HG03571 (cell line): ENCODE results near the gene NEIL1.
"Not testable (repeated sequence)": the region's sequence is repeated elsewhere in the genome, so short reads cannot be mapped to it uniquely, and the experiment has no call there.

Experiments
- ATAC-seq: cut with Tn5 transposase; IDR thresholded peaks from one replicate; pipeline ENCODE4 v1.9.1; 2021; ENCODE audit not compliant: unreplicated experiment

NEIL1 gene

DNA sequence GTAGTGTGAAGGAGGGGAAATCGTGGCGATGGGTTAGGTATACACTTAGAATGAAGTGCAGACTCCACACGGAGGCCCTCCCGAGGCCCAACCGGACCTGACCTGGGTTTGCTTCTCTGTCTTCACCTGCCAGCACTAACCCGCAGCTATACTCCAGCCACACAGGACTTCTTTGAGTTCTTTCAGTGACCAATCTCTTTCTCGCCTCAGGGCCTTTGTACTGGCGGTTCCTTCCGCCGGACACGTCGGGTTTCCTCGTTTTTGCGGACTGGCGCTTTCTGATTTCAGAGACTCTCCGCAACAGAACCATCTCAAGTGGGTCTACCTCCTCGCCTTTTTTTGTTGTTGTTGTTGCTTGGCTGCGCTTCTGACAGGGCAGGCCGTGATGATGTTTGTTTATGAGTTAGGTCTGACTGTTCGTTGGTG lies at the start of gene NEIL1:
TSS of gene NEIL1 (plus strand) at position 244 of the 426 bp plus-strand sequence. CDS start 1,867 bp downstream, outside the sequence.
- ATAC-seq, result no peak

GRCh38 chr15:75298541-75299310 lies 48.1 kb upstream of the NEIL1 start:
- not testable (repeated sequence) for ATAC-seq

DNA sequence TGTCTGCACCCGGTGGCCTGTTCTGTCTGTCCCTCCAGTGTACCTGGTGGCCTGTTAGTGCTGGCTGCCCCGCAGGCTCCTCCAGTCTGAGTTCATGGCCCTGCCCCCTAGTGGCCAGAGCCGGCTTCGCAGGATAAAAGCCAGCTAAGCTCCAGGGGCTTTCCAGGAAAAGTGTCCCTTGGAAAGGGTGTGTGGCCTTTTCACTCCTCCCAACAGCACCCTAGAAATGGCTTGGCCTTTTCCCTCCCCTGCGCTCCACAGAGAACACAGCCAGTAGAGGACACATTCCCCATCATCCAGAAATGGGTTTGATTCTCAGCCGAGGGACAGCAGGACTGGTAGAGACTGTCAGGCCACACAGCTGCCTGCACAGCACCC lies 47.5 kb upstream of the NEIL1 start:
- not testable (repeated sequence) for ATAC-seq

DNA sequence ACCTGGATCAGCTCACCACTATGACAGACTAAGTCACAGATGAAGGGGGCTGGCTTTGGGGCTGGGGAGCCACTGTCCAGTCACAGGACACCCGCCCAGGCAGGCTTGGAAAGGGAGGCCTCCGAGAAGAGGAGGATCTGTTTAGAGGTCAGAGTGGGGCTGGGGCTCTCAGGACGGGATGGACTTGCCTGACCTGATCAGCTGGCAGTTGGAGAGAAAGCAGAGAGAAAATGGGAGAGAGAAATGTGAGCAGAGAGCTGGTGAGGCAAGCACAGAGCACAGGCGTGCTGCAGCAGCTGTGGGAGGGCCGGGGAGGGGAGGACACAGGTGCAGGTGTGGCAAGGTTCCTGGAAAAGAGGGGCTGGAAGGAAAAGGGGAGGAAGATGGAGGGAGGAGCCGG lies 46.8 kb upstream of the NEIL1 start:
- not testable (repeated sequence) for ATAC-seq

GRCh38 chr15:75302318-75302717 lies 44.5 kb upstream of the NEIL1 start:
- ATAC-seq, result no peak

DNA sequence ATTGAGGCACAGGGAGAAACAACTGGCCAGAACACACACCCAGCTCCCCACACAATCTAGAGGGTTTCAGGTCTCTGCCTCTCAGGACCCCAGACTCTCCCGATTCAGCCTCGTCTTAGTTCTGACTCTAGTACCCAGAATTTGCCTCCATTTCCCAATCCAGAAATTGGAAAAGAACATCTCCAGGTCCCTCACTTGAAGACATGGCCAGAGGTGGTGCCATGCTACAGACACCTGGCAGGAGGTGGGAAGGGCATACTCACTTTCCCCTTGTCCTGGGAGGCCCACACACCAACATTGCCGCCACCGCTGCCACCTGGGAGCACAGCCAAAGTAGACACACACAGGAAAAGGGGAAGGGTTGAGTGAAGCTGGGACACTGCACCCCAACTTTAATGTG lies 44.1 kb upstream of the NEIL1 start:
- not testable (repeated sequence) for ATAC-seq

DNA sequence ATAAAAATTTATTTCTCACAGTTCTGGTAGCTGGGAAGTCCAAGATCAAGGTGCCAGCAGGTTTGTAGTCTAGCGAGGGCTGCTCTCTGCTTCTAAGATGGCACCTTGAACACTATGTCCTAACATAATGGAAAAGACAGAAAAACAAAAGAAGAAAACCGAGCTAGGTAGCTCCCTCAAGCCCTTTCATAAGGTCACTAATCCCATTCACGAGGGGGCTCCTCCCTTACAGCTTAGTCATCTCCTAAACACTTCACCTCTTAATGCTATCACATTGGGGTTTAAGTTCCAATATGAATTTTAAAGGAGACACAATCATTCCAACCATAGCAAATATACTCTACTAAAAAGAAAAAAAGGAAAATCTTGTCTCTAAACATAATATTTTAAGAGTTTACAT lies 40.7 kb upstream of the NEIL1 start:
- ATAC-seq, result no peak

DNA sequence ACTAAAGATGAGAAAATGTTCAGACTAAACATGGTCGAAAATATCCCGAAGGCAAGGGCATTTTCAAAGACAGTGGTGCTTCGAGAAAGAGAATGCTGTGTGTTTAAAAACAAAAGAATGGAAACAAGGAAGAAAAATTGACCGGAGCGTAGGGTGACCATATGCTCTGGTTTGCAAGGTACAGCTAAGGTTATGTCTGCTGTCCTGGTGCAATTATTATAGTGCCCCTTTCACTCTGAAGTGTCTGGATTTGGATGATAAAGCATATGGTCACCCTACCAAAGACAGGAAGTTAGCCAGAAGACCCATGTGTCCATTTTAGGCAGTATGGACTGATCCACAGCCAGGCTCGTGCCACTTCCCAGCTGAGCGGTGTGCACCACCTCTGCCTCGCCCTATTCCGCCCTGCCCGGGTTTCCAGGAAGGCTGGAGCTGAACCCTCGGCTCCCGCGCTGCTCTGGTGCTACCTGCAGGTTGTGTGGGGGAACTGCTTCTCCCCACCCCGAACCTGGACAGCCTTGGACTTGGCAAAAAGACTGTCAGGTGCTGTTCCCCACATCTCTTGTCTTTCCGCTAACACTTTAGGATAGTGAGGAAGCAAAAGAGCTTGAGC lies 39.0 kb upstream of the NEIL1 start:
- no peak for ATAC-seq

GRCh38 chr15:75309711-75310110 lies 37.1 kb upstream of the NEIL1 start:
- no peak for ATAC-seq

- ATAC-seq, result not testable (repeated sequence)
Observed at GRCh38 chr15:75312548-75312947, 34.3 kb upstream of the NEIL1 start.

- ATAC-seq, result no peak
Observed at GRCh38 chr15:75313116-75313845, 33.6 kb upstream of the NEIL1 start.

DNA sequence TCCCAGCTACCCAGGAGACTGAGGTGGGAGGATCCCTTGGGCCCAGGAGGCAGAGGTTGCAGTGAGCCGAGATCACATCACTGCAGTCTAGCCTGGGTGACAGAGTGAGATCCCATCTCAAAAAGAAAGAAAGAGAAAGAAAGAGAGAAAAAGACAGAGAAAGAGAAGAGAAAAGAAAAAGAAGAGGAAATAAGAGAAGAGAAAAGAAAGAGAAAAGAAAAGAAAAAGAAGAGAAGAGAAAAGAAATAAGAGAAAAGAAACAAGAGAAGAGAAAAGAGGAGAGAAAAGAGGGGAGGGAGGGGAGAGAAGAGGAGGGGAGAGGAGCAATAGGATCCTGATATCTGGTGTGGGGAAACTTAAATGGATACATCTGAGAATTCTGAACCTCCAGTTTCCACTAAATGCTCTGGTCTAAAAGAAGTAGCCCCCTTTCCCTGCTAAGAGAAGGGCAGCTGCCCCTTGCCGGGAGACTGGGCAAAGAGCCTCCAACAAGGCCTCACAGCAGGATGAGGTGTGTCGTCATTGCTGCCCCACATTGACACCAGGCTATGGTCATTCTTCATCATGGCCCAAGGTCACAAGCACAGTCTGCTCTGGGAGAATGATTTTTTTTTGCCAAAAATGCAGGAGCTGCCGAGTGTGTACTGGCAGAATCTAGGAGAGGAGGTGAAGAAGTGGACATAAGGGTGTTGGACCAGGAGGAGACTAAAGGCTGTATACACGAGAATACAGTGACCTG lies 32.1 kb upstream of the NEIL1 start:
- ATAC-seq, result no peak

GRCh38 chr15:75319231-75319897 lies 27.5 kb upstream of the NEIL1 start:
- ATAC-seq, result not testable (repeated sequence)

DNA sequence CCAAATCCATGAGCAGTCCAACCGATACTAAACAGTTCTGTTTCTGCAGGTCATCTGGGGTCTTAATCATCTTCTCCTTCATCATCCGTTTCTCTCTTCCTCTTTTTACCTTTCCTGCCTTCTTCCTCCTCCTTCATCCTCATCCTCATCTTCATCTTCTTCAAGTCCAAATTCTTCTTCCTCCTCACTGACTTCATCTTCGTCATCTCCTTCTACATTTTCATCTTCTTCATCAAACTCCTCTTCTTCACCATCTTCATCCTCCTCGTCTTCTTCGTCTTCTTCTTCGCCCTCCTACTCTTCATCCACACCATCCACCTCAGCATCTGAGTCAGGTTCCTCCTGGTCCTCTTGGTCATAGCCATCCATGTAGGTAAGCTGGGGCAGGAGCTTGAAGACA lies 25.1 kb upstream of the NEIL1 start:
- ATAC-seq, result no peak

GRCh38 chr15:75325922-75326321 lies 20.9 kb upstream of the NEIL1 start:
- no peak for ATAC-seq

DNA sequence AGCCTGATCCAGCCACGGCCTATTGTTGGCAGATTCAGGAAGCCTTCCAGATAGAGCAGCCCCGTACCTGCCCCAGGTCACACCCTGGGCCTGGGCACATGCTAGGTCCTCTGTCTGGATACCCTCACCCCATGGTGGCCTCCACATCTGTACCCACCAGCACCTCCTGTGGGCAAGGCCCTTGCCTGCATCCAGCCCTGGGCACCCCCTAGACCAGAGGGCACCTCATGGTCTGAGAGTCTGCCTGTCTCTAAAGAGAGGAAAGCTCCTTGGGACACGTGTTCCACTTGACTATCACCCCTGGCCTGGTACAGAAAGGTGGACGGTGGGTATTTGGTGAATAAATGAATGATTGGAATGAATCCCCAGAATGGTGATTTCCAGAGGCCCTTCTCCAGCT lies 19.8 kb upstream of the NEIL1 start:
- ATAC-seq, result no peak

GRCh38 chr15:75327491-75327890 lies 19.3 kb upstream of the NEIL1 start:
- no peak for ATAC-seq

- ATAC-seq, result no peak
Observed at GRCh38 chr15:75328493-75329314, 18.1 kb upstream of the NEIL1 start.

DNA sequence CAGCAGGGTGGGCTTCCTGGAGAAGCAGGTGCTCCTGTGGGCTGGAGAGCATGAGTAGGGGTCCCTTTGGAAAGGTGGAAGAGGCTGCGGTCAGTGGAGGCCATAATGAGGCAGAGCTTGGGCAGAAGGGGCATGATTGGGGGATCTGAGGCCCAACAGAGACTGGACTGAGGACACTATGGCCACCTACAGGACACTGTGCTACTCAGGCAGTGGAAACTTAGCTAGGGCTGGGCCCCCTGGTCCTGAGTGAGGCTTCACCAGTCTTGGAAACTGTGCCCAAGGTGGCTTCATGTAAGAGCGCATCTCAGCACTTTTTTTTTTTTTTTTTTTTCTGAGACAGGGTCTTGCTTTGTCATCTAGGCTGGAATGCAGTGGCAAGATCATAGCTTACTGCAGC lies 17.3 kb upstream of the NEIL1 start:
- ATAC-seq, result no peak

GRCh38 chr15:75332093-75332492 lies 14.7 kb upstream of the NEIL1 start:
- not testable (repeated sequence) for ATAC-seq
